ENCODE measurements around the gene PDSS1.

DNA sequence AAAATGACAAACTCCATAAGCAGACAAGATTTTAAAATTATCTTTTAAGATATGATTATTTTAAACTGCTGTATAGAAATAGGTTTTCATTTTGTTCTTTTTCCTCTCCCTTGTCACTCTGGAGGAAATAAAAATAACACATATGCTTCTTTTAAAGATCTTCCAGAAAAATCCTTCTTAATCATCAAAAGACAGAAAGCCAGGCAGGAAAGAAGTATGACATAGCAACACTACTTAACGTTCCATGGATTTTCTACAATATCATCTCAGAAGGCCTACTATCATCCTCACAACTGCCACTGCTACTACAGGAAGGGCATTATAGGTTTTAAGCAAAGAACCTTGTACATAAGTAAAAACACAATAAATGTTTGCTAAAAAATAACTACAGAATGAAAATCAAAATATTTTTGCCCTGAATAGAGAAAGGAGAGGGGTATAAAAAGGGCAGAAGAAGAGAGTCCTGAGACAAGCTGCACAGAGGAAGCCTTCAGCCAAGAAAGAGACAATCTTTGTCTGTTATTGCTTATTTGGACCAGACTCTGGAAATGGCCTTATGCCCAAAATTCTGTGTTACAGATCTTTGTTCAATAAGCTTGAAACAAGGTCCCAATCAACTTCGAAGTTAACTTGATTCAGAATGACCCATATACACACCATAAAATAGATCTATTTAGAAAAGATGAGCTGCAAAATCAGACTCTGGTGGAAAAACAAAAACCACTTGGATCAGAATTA is 95.4 kb downstream of the PDSS1 start:
- TF ChIP-seq SP1 (IDR thresholded peaks at IDR 0.05): no peak
- no peak for TF ChIP-seq HDGF (IDR thresholded peaks at IDR 0.05; ENCODE audit: borderline replicate concordance)
- TF ChIP-seq FOXK2 (IDR thresholded peaks at IDR 0.05): no peak
- no peak for TF ChIP-seq BHLHE40 (IDR thresholded peaks at IDR 0.05; ENCODE audit: borderline replicate concordance)
- no peak for TF ChIP-seq L3MBTL2 (conservative IDR thresholded peaks at IDR 0.05)
- TF ChIP-seq SUZ12 (IDR thresholded peaks at IDR 0.05): no peak
- TF ChIP-seq FOXM1 (IDR thresholded peaks at IDR 0.05; ENCODE audit: borderline replicate concordance): no peak
- no peak for TF ChIP-seq NFRKB (IDR thresholded peaks at IDR 0.05)
- TF ChIP-seq LEF1 (IDR thresholded peaks at IDR 0.05; ENCODE audit: borderline replicate concordance): no peak
- no peak for TF ChIP-seq ZNF384 (IDR thresholded peaks at IDR 0.05)
- no peak for TF ChIP-seq CTBP1 (IDR thresholded peaks at IDR 0.05; ENCODE audit: borderline replicate concordance)
- no peak for TF ChIP-seq TARDBP (IDR thresholded peaks at IDR 0.05)
- no peak for TF ChIP-seq ARNT (IDR thresholded peaks at IDR 0.05)
